GM23338 (cell line): ENCODE measurements around the gene SNAPC4. TPM values are rescaled to one million over a fixed set of nuclear protein-coding genes. Genes with fewer than 3 reads are reported as not detected.

Experiments
- ATAC-seq: fragments of 200-7000 bp; cut with Tn5 transposase; 3 replicates; pipeline ENCODE4 v1.9.1; 2020
- DNase-seq: peaks from one replicate; pipeline ENCODE4 v3.0.0-alpha.2; 2015; ENCODE audit warnings: low spot score
- H2AFZ ChIP-seq: fragments of 200-600 bp; sonication (generic); 2 replicates; pipeline ENCODE4 v1.8.0; 2016; ENCODE audit warnings: antibody characterized with exemption, mild to moderate bottlenecking, moderate library complexity
- H3F3A ChIP-seq: fragments of 200-600 bp; sonication (generic); replicated peaks from 2 replicates; pipeline ENCODE4 v1.8.0; 2017; ENCODE audit warnings: antibody characterized with exemption, mixed run types, low read depth
- H3K27ac ChIP-seq: fragments of 200-600 bp; sonication (generic); 2 replicates; pipeline ENCODE4 v1.6.1; 2016; ENCODE audit warnings: low read depth
- H3K27me3 ChIP-seq: fragments of 200-600 bp; sonication (generic); 2 replicates; pipeline ENCODE4 v1.8.0; 2016; ENCODE audit warnings: mild to moderate bottlenecking, mixed run types, moderate library complexity; ENCODE audit not compliant: insufficient read depth
- H3K36me3 ChIP-seq: fragments of 200-600 bp; sonication (generic); 2 replicates; pipeline ENCODE4 v1.8.0; 2016; ENCODE audit warnings: mild to moderate bottlenecking; ENCODE audit not compliant: insufficient read depth
- H3K4me1 ChIP-seq: fragments of 200-600 bp; sonication (generic); 2 replicates; pipeline ENCODE4 v1.8.0; 2016; ENCODE audit warnings: mild to moderate bottlenecking, moderate library complexity; ENCODE audit not compliant: insufficient read depth
- H3K4me2 ChIP-seq: fragments of 200-600 bp; sonication (generic); 2 replicates; pipeline ENCODE4 v1.7.1; 2017; ENCODE audit warnings: mixed run types
- H3K4me3 ChIP-seq: fragments of 200-600 bp; sonication (generic); 2 replicates; pipeline ENCODE4 v1.6.1; 2016; ENCODE audit warnings: mixed run types
- H3K79me2 ChIP-seq: fragments of 200-600 bp; sonication (generic); replicated peaks from 2 replicates; pipeline ENCODE4 v1.8.0; 2017; ENCODE audit warnings: mild to moderate bottlenecking; ENCODE audit not compliant: insufficient read depth
- H3K9me2 ChIP-seq: fragments of 200-600 bp; sonication (generic); 2 replicates; pipeline ENCODE4 v1.8.0; 2017; ENCODE audit not compliant: insufficient read depth
- H4K20me1 ChIP-seq: fragments of 200-600 bp; sonication (generic); replicated peaks from 2 replicates; pipeline ENCODE4 v1.8.0; 2017; ENCODE audit warnings: mild to moderate bottlenecking; ENCODE audit not compliant: insufficient read depth
- H3K27ac Mint-ChIP-seq: 2 replicates; pipeline ENCODE4 v1.8.0; 2020; ENCODE audit warnings: inconsistent platforms, mild to moderate bottlenecking, moderate library complexity, mixed read lengths
- H3K27me3 Mint-ChIP-seq: 3 replicates; pipeline ENCODE4 v1.8.0; 2022; ENCODE audit warnings: low read depth, mild to moderate bottlenecking, moderate library complexity, mixed read lengths, inconsistent platforms; ENCODE audit not compliant: insufficient read depth, poor library complexity
- H3K36me3 Mint-ChIP-seq: 3 replicates; pipeline ENCODE4 v1.8.0; 2021; ENCODE audit warnings: low read depth, mild to moderate bottlenecking, inconsistent platforms, moderate library complexity, mixed read lengths
- H3K4me1 Mint-ChIP-seq: 3 replicates; pipeline ENCODE4 v1.8.0; 2020; ENCODE audit warnings: mild to moderate bottlenecking, inconsistent platforms, mixed read lengths
- H3K4me3 Mint-ChIP-seq: 3 replicates; pipeline ENCODE4 v1.8.0; 2021; ENCODE audit warnings: moderate library complexity, mild to moderate bottlenecking, inconsistent platforms, mixed read lengths
- H3K9me3 Mint-ChIP-seq: 3 replicates; pipeline ENCODE4 v1.8.0; 2020; ENCODE audit warnings: moderate library complexity, mild to moderate bottlenecking, inconsistent platforms, mixed read lengths
- ETS1 ChIP-seq: IDR thresholded peaks from 2 replicates; pipeline ENCODE4 v1.6.1; 2016; ENCODE audit warnings: antibody characterized with exemption
- EZH2 ChIP-seq: fragments of 200-600 bp; sonication (generic); IDR thresholded peaks from one replicate; pipeline ENCODE4 v1.8.0; 2017; ENCODE audit warnings: antibody characterized with exemption, mild to moderate bottlenecking, low read depth; ENCODE audit not compliant: unreplicated experiment
- NANOG ChIP-seq: IDR thresholded peaks from 2 replicates; pipeline ENCODE4 v1.6.1; 2016; ENCODE audit warnings: antibody characterized with exemption, borderline replicate concordance
- STAT1 ChIP-seq: IDR thresholded peaks from one replicate; pipeline ENCODE4 v1.6.1; 2016; ENCODE audit warnings: antibody characterized with exemption; ENCODE audit not compliant: unreplicated experiment
- ZNF114 ChIP-seq: fragments of 250-450 bp; sonication (Bioruptor Pico); IDR thresholded peaks from 2 replicates; pipeline ENCODE4 v1.5.0; 2020; ENCODE audit warnings: mild to moderate bottlenecking, moderate library complexity
- ZNF331 ChIP-seq: fragments of 250-450 bp; sonication (Bioruptor Pico); IDR thresholded peaks from 2 replicates; pipeline ENCODE4 v1.5.0; 2020; ENCODE audit warnings: low read depth, mild to moderate bottlenecking, moderate library complexity
- ZNF462 ChIP-seq: fragments of 250-450 bp; sonication (Bioruptor Pico); IDR thresholded peaks from 2 replicates; pipeline ENCODE4 v1.5.0; 2020; ENCODE audit warnings: mild to moderate bottlenecking, moderate library complexity
- polyA plus RNA-seq: library from polyadenylated mRNA; unstranded; fragments of >200 nt; fragmentation: Nextera tagmentation; extraction: Ambion mirVana; gene quantifications from 2 replicates; pipeline ENCODE4 v1.2.1, GENCODE V29; 2016
- total RNA-seq: library from RNA; depleted of rRNA; stranded (reverse); fragments of >200 nt; shearing (Covaris generic); gene quantifications from 2 replicates; pipeline ENCODE4 v1.2.3, GENCODE V29; 2014
- TF ChIP-seq, protein P1 (sequence below): IDR thresholded peaks from one replicate; pipeline ENCODE4 v1.6.1; 2018; ENCODE audit warnings: antibody characterized with exemption; ENCODE audit not compliant: unreplicated experiment

The SNAPC4 gene
- total and polyA plus RNA-seq, 2 experiments from 2014 or later: 8.8 to 22.7 TPM

GRCh38 chr9:136381966-136382513, 17.9 kb downstream of the SNAPC4 start:
- TF ChIP-seq, protein P1, sequence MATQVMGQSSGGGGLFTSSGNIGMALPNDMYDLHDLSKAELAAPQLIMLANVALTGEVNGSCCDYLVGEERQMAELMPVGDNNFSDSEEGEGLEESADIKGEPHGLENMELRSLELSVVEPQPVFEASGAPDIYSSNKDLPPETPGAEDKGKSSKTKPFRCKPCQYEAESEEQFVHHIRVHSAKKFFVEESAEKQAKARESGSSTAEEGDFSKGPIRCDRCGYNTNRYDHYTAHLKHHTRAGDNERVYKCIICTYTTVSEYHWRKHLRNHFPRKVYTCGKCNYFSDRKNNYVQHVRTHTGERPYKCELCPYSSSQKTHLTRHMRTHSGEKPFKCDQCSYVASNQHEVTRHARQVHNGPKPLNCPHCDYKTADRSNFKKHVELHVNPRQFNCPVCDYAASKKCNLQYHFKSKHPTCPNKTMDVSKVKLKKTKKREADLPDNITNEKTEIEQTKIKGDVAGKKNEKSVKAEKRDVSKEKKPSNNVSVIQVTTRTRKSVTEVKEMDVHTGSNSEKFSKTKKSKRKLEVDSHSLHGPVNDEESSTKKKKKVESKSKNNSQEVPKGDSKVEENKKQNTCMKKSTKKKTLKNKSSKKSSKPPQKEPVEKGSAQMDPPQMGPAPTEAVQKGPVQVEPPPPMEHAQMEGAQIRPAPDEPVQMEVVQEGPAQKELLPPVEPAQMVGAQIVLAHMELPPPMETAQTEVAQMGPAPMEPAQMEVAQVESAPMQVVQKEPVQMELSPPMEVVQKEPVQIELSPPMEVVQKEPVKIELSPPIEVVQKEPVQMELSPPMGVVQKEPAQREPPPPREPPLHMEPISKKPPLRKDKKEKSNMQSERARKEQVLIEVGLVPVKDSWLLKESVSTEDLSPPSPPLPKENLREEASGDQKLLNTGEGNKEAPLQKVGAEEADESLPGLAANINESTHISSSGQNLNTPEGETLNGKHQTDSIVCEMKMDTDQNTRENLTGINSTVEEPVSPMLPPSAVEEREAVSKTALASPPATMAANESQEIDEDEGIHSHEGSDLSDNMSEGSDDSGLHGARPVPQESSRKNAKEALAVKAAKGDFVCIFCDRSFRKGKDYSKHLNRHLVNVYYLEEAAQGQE: no peak
- TF ChIP-seq ZNF114 (CRISPR knock-in tag) (no peak), NANOG (no peak), EZH2 (no peak), ETS1 (no peak), ZNF331 (CRISPR knock-in tag) (no peak), ZNF462 (CRISPR knock-in tag) (no peak), STAT1 (no peak)
- H3K4me3 ChIP-seq: no peak overlapping the region
- H3K27me3 ChIP-seq: no peaks in the 10 kb centered on the region
- no peaks in the 10 kb centered on the region for H3K79me2 ChIP-seq
- no peak for DNase-seq
- H3K9me2 ChIP-seq: no peaks in the 10 kb centered on the region
- no peak overlapping the region for H3K27ac Mint-ChIP-seq
- H3F3A ChIP-seq: 0 out of 2 replicates have a peak, but pooled peaks cover 3% of the 10 kb centered on the region
- no peak overlapping the region for H3K4me2 ChIP-seq
- ATAC-seq: no peak
- peaks cover 6% of the 10 kb centered on the region; the same call in 1 of the 2 replicates for H4K20me1 ChIP-seq
- no peaks in the 10 kb centered on the region for H3K27me3 Mint-ChIP-seq
- peaks cover 42% of the 10 kb centered on the region for H3K36me3 Mint-ChIP-seq
- no peak overlapping the region for H3K4me3 Mint-ChIP-seq
- H3K4me1 Mint-ChIP-seq: no peaks in the 10 kb centered on the region
- H3K27ac ChIP-seq: no peak overlapping the region
- no peak overlapping the region for H2AFZ ChIP-seq
- H3K36me3 ChIP-seq: peaks cover 11% of the 10 kb centered on the region; the same call in 1 of the 2 replicates
- H3K9me3 Mint-ChIP-seq: no peaks in the 10 kb centered on the region
- no peaks in the 10 kb centered on the region for H3K4me1 ChIP-seq
